HG03103 (cell line): ENCODE measurements around the gene LSP1.

Experiments used
- ATAC-seq: cut with Tn5 transposase; IDR thresholded peaks from one replicate; pipeline ENCODE4 v1.9.1; 2021; ENCODE audit warnings: low read depth; ENCODE audit not compliant: unreplicated experiment

LSP1 gene

DNA sequence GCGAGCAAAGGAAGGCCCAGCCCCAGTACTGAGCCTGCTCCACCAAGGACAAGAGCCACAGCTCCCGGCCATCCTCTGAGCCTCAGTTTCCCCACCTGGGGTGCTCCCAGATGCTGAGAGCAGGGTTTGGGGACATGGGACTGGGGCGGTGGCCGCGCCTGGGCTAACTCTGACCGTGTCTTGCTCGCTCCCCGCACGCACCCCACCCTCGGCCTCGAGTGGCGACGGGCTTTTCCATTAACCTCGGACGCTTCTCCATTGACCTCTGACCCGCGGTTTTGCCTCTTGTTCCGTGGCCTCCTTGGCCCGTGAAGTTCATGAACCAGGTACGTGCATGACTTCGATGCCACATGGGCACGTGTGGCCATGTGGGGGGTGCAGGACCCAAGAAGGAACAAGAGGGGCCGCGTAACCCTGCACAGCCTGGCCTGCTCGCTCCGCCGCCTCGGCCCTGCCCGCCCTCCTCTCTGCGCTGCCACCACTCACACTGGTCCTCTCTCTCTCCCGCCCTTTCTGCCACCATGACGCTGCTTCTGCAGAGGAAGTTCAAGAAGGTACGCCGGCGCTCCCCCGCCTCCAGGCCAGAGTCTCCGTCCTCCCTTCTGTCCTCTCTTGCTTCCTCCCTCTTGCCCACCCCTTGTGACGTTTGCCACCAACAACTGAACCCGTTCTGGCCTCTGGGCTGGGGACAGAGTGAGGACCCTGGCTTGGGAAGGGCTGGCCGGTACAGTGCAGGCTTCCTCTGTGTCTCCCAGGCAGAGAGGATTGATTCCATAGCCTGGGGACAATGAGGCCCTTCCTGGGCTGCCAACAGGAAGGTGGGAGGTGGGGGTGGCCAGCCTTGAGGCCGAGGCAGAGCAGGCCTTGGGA is 73.5 kb downstream of the LSP1 start:
- no peak for ATAC-seq

DNA sequence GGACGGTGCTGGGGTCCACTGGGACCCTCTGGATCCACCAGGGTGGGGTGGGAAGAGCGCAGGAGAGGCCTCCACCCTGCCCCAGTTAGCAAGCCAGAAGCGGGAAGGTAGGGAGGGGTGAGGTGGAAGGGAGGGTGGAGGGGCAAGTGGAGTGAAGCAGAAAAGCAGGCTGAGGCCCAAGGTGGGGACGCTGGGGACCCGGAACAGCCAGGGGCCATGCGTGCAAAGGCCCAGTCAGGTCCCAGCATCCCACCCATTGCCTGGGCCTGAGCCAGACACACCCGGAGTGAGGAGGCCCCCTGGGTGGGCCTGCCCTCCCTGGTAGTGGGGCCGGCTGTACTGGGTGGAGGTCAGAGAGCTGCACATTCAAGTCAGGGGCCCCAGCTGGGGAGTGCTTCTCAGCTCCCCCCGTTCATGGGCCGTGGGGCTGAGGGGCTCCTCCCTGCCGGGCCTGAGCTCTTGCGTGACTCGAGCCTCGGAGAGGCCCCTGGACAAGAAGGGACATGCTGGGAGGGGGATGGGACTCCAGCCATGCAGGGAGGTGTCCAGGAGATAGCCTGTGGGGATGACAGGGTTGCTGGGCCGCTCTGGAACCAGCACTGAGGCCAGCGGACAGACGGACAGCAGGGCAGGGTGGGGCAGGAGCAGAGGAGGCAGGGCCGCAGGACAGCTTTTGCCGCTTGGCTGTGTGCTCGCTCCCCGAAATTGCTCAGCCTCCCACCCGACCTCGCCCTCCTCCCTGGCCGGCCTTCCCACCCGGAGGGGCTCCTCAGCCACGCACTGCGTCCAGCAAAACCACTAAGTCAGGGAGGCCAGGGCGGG is 74.4 kb downstream of the LSP1 start:
- ATAC-seq: no peak

DNA sequence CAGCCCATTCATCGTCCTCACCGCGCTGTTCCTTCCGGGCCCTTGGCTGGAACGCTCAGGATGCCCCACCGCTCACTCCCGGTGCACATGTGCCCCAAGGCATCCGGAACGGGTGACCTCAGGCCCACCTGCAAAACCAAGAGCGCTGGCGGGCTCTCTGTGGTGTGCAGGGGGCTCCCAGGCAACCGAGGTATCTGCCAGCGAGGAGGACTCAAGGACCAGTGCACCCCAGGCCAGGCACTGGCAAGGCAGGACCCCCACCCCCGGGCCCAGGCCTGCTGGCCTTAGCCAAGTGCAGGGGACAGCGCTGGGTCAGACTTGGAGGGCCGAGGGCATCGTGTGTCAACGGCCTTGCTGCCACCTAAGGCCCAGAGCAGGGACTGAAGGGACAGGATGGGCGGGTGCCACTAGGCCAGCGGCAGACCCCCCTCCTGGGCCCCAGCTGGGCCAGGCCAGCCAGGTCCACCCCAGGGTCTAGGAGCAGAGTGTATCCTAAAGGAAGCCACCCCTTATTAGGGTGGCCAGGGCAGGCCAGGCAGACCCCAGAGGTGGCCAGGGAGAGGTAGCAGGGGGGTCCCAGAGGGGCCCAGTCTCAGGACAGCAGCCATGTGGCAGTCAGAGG is 75.1 kb downstream of the LSP1 start:
- no peak for ATAC-seq

DNA sequence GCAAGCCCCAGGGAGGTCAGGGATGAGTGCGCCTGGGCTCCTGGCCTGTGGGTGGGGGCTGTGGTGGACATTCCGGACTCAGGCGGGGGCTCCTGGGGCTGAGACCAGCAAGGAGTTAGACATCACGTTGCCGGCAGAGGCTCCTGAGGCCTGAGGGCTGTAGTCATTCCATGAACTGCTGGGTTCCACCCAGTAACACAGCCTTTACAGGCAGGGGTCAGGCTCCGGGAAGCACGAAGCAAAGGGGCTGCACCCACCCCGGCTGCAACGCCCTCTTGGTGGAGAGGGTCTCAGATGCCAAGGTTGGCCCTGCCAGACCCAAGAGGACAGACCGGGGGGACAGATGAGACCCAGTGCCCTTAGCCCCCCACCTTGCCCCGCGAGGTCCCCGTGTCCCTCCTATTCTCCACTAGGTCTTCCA is 75.6 kb downstream of the LSP1 start:
- ATAC-seq: no peak

DNA sequence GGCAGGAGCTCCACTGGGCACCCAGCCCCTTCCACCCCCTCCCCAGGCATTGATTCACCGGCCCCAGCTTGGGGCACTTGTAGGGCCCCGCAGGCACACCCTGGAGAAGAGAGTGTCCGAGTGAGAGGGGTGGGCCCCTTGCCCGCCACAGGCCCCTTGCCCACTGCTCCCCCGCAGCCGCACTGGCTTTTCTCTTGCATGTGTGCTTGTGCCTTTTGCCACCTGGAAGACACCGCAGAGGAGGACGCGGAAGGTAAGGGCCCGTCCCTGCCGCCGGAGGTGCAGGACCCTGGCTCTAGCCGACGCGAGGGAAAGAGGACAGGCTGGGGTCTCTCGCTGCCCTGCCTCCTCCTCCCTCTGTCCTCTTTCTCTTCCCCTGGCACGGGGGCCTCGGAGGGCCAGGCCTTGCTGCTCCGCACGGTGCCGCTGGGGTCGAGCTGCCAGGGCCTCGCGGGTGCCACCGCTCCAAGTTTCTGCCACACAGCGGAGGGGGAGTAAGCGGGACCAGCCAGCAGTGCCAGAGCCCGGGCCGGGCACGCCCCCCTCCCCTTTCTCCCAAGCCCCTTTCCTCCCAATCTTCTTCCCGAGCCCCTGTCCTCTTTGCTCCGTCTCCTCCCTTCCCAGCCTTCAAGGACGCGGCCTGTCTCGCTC is 76.1 kb downstream of the LSP1 start:
- ATAC-seq: no peak

DNA sequence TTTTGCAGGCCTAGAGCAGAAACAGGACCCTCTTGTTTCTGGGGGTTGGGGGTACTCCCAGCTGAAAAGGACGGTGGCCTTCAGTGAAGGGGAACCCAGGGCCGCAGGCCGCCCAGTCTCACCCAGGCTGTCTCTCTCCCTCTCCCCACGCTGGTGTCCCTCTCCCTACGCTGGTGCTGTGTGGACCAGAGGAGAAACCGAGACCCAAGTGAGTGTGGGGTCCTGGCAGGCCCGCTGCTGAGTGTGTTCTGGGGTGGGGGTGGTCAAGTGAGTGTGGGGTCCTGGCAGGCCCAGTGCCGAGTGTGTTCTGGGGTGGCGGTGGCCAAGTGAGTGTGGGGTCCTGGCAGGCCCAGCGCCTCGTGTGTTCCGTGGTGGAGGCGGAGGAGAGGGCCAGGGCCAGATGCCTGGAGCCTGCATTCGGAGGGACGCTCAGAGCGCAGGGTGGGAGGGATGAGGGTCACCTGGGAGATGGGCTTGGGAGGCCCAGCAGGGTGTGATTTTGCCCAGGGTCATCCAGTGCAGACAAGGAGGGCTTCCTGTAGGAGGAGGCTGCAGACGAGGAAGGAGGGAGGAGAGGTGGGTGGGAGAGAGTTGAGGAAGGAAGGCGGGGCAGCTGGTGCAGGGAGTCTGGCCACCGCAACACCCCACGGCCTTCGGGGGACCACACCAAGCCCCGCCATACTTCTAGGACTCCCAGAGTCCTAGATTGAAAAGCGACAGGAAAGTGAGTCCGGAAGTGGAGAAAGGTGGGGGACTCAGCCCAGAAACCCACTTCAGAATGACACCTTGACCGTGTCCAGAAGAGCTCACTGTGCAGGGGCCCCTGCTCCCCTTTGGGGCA is 77.0 kb downstream of the LSP1 start:
- no peak for ATAC-seq

DNA sequence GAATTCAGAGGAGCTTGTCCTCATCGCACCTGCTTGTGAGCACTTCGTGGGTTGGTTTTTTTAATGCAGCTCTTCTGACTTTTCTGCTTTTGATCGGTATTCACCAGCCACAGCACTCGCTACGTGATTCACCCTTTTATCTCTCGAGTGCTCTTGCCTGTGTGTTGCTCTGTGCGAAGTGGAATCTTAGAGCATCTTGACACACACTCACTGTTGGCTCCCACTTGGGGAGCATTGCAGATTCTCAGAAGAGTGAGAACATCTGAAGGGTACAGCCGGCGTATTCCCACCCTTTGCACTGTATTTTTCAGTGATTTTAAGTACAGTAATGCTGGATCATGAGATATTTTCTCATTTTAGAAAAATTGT is 77.6 kb downstream of the LSP1 start:
- no peak for ATAC-seq

DNA sequence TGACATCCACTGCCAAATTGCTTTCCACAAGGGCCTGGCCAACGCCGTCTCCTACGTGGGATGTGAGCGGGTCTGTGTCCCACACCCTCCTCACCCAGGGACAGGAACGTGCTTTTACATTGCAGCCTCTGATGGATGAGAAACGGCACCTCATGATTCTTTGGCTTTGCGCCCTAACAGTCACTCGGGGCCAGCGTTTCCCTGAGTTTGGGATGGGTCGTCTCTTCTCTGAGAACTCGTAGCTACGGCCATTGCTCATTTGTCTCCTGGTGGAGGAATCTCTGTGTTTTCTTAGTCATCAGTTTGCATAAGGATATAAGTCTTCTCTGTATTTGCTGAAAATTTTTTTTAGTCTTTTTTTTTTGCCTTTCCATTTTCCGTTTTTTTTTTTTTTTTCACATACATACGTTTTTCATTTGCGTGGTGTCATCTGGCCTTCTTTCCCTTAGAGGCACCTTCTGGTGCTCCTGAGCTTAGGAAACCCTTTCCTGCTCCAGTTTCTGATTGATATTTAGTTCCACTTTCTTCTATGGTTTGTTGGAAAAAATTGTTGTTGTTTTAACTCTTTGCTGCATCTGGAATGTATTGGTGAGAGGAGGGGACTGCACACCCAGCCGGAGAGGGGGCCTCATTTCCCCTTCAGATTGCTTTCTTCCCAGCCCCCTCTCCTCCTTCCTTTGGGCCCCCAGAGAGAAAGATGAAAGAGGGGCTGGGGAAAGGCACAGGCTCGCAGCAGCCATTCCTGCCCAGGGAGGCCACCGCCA is 78.6 kb downstream of the LSP1 start:
- no peak for ATAC-seq

DNA sequence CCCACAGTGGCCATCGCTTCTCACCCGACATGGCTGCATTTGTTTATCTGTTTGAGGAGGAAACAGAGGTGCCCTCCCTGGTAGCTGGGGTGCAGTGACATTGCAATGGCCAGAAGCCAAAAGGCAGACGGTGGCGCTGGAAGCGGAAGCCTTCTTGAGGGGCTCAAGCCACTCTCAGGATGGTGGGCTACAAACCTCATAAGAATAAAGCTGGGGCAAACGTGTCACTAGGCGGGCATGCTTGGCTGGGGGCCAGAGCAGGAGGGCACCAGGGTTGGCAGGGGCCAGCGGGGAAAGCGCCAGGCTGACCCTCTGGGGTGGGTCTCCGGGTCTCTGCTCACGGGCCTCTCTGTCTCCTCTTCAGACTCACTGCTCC is 79.2 kb downstream of the LSP1 start:
- no peak for ATAC-seq

DNA sequence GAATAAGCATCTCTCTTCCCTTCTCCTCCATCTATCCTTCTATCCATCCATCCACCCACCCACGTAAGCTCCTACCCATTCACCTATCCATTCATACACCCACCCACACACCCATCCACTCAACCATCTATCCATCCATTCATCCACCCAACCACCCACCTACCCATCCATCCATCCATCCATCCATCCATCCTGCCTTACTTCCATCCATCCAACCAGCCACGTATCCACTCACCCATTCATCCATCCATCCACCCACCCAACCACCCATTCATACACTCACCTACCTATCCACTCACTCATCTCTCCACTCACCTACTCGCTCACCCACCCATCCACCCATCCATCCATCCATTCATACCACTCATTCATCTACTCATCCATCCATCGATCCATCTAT is 79.8 kb downstream of the LSP1 start:
- ATAC-seq: no peak

DNA sequence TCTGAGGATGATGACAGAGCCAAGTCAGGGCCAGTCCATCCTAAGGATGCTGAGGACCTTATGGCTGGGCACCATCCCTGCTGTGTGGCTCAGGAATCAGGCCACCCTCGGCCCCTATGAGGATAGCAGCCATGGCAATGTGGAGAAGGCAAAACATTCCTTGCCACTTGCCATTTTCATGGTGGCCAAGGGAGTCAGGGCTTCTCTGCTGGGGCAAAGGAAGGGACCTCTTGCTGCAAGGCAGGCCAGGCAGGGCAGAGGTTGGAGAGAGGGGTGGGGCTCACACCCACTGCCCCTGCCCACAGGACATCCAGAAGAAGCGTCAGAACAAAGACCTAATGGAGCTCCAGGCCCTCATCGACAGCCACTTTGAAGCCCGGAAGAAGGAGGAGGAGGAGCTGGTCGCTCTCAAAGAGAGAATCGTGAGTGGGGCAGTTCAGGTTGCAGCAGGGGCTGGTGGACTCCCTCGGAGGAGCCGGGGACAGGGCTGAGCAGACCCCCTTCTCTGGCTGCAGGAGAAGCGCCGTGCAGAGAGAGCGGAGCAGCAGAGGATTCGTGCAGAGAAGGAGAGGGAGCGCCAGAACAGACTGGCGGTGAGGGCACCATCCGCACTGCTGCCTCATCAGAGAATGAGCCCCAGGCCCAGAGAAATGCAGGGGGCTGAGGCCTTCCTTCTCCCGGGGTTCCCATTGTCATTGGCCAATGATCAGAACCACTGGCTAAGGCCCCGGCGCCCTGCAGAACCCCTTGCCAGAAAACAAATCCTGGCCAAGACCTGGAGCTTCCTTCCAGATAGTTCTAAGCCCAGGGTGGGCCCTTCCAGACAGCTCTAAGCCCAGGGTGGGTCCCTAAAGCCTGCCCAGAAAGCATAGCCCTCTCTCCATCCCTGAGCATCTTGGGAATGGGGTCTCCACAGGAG is 80.8 kb downstream of the LSP1 start:
- no peak for ATAC-seq

DNA sequence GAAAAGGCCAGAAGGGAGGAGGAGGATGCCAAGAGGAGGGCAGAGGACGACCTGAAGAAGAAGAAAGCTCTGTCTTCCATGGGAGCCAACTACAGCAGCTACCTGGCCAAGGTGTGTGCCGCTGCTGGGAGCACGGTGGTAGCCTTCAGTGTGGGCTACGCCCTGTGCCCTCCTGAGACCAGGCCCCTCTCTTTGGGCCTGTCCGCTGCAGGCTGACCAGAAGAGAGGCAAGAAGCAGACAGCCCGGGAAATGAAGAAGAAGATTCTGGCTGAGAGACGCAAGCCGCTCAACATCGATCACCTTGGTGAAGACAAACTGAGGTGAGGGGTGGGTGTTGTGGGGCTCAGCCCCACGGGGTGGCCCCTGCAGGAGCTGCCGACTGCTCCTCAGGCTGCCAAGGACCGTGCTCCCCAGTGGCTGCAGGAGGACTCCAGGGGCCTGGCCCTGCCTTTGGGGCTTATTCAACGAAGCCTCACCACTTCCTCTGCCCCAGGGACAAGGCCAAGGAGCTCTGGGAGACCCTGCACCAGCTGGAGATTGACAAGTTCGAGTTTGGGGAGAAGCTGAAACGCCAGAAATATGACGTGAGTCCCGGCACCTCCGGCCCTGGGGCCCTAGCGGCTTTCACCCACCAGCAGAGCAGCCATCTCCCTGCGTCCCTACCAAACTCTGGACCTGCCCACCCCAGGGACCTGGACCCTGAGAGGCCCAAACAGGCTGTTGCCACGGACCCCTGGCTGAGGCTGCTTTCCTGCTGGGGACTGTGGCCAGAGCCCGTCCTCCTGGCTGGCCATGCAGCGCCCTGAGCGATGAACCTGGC is 81.7 kb downstream of the LSP1 start:
- no peak for ATAC-seq

DNA sequence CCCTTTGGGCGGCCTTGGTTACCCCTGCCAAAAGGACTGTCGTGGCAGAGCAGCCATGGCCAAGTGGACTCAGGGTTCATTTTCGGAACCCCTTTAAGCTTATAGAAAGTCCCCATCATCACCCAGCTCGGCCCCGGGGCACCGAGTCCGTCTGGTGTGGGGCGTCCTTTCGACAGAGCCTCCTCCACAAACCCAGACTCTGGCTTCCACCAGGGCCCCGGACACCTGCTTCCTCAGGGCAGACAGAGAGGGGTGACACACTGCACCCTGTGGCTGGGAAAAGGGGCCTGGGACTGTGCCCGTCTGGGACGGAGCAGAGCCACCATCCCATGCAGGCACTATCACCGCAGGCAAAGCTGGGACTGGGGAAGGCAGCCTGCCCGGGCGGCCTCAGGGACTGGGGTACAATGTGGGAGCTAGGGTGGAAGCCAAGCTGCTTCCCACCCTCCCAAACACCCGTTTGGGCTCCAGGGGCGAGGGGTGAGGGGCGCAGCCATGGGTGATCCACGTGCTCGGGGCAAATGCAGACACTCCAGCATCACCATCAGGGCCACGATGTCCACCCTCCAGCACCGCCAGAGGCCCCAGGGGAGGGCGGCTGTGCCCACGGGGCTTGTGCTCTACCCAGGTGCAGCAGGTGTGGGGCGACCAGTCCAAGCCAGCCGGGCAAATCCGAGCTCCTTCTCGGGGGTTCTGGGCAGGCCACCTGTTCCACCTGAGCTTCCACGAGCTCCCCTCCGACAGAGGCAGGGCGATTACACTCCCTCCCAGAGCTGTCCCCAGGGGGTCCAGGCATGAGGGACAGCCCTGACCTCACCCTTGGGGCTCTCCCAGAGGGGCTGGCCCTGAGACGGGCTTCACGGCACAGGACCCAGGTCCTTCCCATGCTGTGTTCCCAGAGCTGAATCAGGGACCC is 82.5 kb downstream of the LSP1 start:
- ATAC-seq: no peak

DNA sequence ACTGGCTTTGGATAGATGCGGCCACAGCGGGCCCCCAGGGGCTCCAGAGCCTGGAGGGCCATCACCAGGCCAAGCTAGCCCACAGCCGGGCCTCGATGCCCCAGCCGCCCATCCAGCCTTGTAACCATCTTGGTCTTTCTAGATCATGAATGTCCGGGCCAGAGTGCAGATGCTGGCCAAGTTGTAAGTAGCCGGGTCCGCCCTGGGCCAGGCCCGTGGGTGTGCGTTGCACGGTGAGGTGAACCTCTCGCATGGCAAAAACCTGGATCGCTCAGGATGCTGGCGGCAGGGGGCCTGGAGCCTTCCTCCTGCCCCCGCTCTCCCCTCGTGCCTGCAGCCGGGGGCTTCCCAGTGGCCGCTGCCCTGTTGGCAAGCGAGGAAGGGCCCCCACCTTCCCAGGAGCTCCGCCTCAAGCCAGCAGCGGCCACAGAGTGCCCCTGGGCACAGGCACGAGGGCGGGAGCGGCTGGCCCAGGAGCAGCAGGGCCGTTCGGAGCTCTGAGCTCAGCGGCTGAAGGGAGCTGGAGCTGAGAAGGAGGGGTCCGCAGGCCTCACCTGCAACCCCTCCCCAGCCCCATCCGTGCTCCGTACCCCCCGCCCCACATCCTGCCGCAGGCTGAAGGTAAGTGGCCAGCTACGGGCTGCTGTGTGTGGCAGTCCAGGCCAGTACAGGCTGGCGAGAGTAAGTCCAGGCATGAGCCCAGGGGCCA is 83.3 kb downstream of the LSP1 start:
- no peak for ATAC-seq

DNA sequence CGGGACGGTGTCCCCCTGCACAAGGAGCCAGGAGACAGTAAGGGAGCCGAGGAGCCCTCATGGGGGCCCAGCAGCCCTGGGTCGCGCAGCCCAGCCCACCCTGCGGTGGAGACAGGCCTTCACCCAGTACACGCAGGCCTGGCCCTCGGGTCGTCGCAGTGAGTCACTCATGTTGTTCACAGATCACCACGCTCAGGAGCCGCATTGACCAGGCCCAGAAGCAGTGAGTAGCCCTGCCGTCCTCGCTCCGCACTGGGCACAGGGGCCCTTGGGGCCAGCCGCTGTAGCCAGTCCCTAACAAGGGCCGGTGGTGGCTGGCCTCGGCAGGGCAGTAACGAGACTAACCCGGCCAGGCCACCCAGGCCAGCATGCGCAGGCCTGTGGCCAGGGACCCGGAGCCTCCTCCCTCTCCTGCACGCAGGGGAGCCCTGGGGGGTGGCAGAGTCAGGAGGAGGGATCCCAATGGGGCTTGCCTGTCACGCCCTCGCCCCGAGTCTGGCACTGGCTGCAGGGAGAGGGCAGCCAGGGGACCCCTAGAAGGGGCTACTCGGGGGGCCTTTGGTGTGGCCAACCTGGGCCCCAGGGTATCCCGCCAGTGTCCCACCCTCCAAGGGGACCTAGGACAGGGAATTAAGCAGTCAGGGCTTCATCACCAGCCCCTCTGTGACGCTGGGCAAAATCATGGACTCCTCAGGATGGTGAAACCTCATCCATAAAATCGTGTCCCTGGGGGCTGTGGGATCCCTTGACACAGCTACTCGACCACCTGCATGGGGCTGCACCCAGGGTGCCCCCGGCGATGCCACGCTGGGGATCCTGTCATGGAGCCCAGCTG is 84.1 kb downstream of the LSP1 start:
- no peak for ATAC-seq
